ENCODE data around the gene DROSHA. TPM values are rescaled to one million over a fixed set of nuclear protein-coding genes. Genes with fewer than 3 reads are reported as not detected.

Gene DROSHA
- total RNA-seq, 1 donor from 2014 or later = 93.1 TPM

DNA sequence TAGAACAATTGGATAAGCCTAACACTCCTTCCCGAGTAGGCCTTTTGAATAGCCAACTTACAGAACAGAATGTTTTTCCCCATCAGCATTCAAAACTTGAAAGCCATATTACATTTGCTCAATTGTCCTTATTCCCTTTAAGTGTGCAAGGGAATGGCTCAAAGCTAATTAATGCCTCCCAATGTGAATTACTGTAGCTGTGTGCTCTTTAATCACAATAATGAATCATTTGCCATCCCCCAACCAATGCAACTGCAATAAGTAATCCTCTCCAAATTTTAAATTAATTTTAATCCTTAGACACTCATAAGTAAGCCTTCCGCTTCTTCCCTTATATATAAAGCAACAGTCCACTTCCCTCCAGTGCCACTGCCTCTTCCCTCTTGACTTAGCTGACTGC lies 115.9 kb downstream of the DROSHA start:
- no peaks in the 10 kb centered on the region for H3K27me3 Mint-ChIP-seq (ENCODE audit: low read depth)
- TF ChIP-seq CTCF (IDR thresholded peaks at IDR 0.05; ENCODE audit: unreplicated experiment) = no peak
- H3K4me1 Mint-ChIP-seq = peaks cover 12% of the 10 kb centered on the region
- DNase-seq (ENCODE audit: low spot score in 2 of 2, unreplicated experiment in 2 of 2) = no peak
- H3K27ac Mint-ChIP-seq = no peak overlapping the region
- H3K36me3 Mint-ChIP-seq = peaks cover 7% of the 10 kb centered on the region
- no peak overlapping the region for H3K4me3 Mint-ChIP-seq
- H3K9me3 Mint-ChIP-seq = no peaks in the 10 kb centered on the region

GRCh38 chr5:31415009-31415923 lies 116.6 kb downstream of the DROSHA start:
- Mint-ChIP-seq H3K36me3 (peaks cover 7% of the 10 kb centered on the region), H3K4me3 (no peak overlapping the region), H3K27ac (no peak overlapping the region), H3K27me3 (ENCODE audit: low read depth) (no peaks in the 10 kb centered on the region), H3K9me3 (no peaks in the 10 kb centered on the region), H3K4me1 (peaks cover 12% of the 10 kb centered on the region)
- no peak for DNase-seq (ENCODE audit: low spot score in 2 of 2, unreplicated experiment in 2 of 2)
- no peak for TF ChIP-seq CTCF (IDR thresholded peaks at IDR 0.05; ENCODE audit: unreplicated experiment)

DNA sequence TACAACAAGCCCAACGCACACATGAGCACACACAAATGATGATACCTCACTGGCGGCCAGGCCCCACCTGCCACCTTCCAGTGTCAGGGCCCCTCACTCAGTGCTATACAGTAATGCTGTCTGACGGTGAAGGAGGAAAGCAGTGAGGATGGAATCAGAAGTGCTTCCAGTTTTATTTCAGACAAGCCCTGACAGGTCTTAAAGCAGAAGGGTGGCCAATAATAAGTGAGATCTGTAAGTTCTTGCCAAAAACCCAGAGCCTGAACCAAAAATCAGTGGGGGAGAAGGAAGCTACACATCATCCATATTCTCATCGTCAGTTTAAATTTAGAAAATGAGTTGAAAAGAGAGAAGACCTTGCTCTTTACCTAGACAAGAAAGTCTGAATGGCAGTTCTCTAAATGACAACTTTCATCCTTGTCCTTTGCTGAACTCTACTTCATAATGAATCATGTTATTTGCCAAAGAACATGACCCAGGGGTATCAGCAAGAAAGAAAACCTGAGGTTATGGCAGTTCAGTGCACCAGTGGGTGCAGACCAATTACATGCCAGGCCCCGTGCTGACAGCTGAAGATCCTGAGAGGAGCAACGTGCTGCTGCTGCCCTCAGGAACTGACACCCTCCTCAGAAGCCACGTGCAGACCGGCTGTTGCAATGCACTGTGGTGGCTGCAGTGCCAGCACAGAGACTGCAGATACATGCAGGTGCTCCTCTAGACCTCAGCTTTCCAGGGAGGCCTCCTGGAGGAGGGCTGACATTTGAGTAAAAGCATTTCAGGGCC lies 118.7 kb downstream of the DROSHA start:
- Mint-ChIP-seq H3K36me3 (peaks cover 22% of the 10 kb centered on the region), H3K27me3 (ENCODE audit: low read depth) (no peaks in the 10 kb centered on the region), H3K4me3 (no peak overlapping the region), H3K9me3 (no peaks in the 10 kb centered on the region), H3K27ac (no peak overlapping the region), H3K4me1 (peaks cover 18% of the 10 kb centered on the region)
- no peak for TF ChIP-seq CTCF (IDR thresholded peaks at IDR 0.05; ENCODE audit: unreplicated experiment)
- DNase-seq (ENCODE audit: low spot score in 2 of 2, unreplicated experiment in 2 of 2) = no peak

- no peak for DNase-seq (ENCODE audit: low spot score in 2 of 2, unreplicated experiment in 2 of 2)
Measured at GRCh38 chr5:31412324-31412723, 119.6 kb downstream of the DROSHA start.

GRCh38 chr5:31410089-31410488 lies 121.8 kb downstream of the DROSHA start:
- no peaks in the 10 kb centered on the region for H3K9me3 Mint-ChIP-seq
- H3K27me3 Mint-ChIP-seq (ENCODE audit: low read depth) = no peaks in the 10 kb centered on the region
- no peak for DNase-seq (ENCODE audit: low spot score in 2 of 2, unreplicated experiment in 2 of 2)
- peaks cover 32% of the 10 kb centered on the region for H3K4me1 Mint-ChIP-seq
- H3K27ac Mint-ChIP-seq = no peak overlapping the region
- no peak overlapping the region for H3K4me3 Mint-ChIP-seq
- peaks cover 28% of the 10 kb centered on the region for H3K36me3 Mint-ChIP-seq
- TF ChIP-seq CTCF (IDR thresholded peaks at IDR 0.05; ENCODE audit: unreplicated experiment) = no peak

More at GRCh38 chr5:31412324-31412723, 119.6 kb downstream of the DROSHA start:
- Mint-ChIP-seq H3K4me3 (no peak overlapping the region), H3K36me3 (peaks cover 26% of the 10 kb centered on the region), H3K9me3 (no peaks in the 10 kb centered on the region), H3K4me1 (peaks cover 23% of the 10 kb centered on the region), H3K27ac (no peak overlapping the region), H3K27me3 (ENCODE audit: low read depth) (no peaks in the 10 kb centered on the region)
- no peak for TF ChIP-seq CTCF (IDR thresholded peaks at IDR 0.05; ENCODE audit: unreplicated experiment)
